ENCODE measurements around the gene CDRT15. TPM values are rescaled to one million over a fixed set of nuclear protein-coding genes. Genes with fewer than 3 reads are reported as not detected.

CDRT15 gene
- total RNA-seq, 2 donors from 2014 or later: not detected

DNA sequence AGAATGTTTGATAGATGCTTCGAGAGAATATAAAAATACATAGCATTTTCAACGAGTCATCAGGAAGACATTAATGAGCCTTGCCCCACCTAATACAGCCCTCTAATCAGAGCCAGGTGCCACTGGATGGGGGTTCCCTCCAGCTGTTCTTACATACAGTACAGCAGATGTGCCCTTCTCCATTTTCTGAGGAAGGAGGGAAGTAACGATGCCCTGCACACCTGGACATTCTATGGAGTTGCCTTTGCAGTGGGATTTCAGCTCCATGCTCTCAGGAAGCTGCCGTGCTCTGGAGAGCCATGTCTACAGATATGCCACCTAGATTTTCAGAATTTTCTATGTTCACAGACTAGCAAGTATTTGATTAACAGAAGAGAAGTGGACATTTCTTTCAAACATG, 36.3 kb downstream of the CDRT15 start:
- Histone ChIP-seq H3K9me3 (no peaks in the 10 kb centered on the region), H3K27ac (no peak overlapping the region), H3K4me3 (no peak overlapping the region), H3K4me1 (replicated peaks) (no peaks in the 10 kb centered on the region), H3K27me3 (replicated peaks; ENCODE audit: insufficient read depth) (no peaks in the 10 kb centered on the region), H3K36me3 (no peaks in the 10 kb centered on the region)
- intact Hi-C loops (cut with DNase I): no loop called here
- WGBS: 92% methylated on average over 4 of the region's 4 CpGs
- no peak for DNase-seq (ENCODE audit: low spot score)
- no peak for TF ChIP-seq POLR2A (IDR thresholded peaks at IDR 0.05)
- TF ChIP-seq, protein P1, sequence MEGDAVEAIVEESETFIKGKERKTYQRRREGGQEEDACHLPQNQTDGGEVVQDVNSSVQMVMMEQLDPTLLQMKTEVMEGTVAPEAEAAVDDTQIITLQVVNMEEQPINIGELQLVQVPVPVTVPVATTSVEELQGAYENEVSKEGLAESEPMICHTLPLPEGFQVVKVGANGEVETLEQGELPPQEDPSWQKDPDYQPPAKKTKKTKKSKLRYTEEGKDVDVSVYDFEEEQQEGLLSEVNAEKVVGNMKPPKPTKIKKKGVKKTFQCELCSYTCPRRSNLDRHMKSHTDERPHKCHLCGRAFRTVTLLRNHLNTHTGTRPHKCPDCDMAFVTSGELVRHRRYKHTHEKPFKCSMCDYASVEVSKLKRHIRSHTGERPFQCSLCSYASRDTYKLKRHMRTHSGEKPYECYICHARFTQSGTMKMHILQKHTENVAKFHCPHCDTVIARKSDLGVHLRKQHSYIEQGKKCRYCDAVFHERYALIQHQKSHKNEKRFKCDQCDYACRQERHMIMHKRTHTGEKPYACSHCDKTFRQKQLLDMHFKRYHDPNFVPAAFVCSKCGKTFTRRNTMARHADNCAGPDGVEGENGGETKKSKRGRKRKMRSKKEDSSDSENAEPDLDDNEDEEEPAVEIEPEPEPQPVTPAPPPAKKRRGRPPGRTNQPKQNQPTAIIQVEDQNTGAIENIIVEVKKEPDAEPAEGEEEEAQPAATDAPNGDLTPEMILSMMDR (IDR thresholded peaks at IDR 0.05): no peak
- TF ChIP-seq POLR2AphosphoS5 (IDR thresholded peaks at IDR 0.05): no peak

GRCh38 chr17:14199601-14200000, 37.1 kb downstream of the CDRT15 start:
- WGBS: 97% methylated on average over 5 of the region's 5 CpGs
- TF ChIP-seq POLR2AphosphoS5 (IDR thresholded peaks at IDR 0.05): no peak
- TF ChIP-seq, protein P1 (IDR thresholded peaks at IDR 0.05): no peak
- Histone ChIP-seq H3K27me3 (replicated peaks; ENCODE audit: insufficient read depth) (no peaks in the 10 kb centered on the region), H3K4me3 (no peak overlapping the region), H3K4me1 (replicated peaks) (no peaks in the 10 kb centered on the region), H3K9me3 (no peaks in the 10 kb centered on the region), H3K36me3 (no peaks in the 10 kb centered on the region), H3K27ac (no peak overlapping the region)
- intact Hi-C loops (cut with DNase I): no loop called here
- no peak for DNase-seq (ENCODE audit: low spot score)

GRCh38 chr17:14198575-14198974, 38.1 kb downstream of the CDRT15 start:
- no peak for DNase-seq (ENCODE audit: low spot score)
- TF ChIP-seq, protein P1 (IDR thresholded peaks at IDR 0.05): no peak
- TF ChIP-seq POLR2A (IDR thresholded peaks at IDR 0.05) (no peak), POLR2AphosphoS5 (IDR thresholded peaks at IDR 0.05) (no peak)
- Histone ChIP-seq H3K9me3 (no peaks in the 10 kb centered on the region), H3K27me3 (replicated peaks; ENCODE audit: insufficient read depth) (no peaks in the 10 kb centered on the region), H3K36me3 (no peaks in the 10 kb centered on the region), H3K4me1 (replicated peaks) (no peaks in the 10 kb centered on the region), H3K4me3 (no peak overlapping the region), H3K27ac (no peak overlapping the region)
- intact Hi-C loops (cut with DNase I): no loop called here
- WGBS: 83% methylated on average over 4 of the region's 4 CpGs

GRCh38 chr17:14198013-14198412, 38.6 kb downstream of the CDRT15 start:
- Histone ChIP-seq H3K4me3 (no peak overlapping the region), H3K9me3 (no peaks in the 10 kb centered on the region), H3K36me3 (no peaks in the 10 kb centered on the region), H3K27ac (no peak overlapping the region), H3K4me1 (replicated peaks) (no peaks in the 10 kb centered on the region), H3K27me3 (replicated peaks; ENCODE audit: insufficient read depth) (no peaks in the 10 kb centered on the region)
- 80% methylated on average over 6 of the region's 6 CpGs for WGBS
- TF ChIP-seq POLR2A (IDR thresholded peaks at IDR 0.05) (no peak), POLR2AphosphoS5 (IDR thresholded peaks at IDR 0.05) (no peak)
- TF ChIP-seq, protein P1 (IDR thresholded peaks at IDR 0.05): no peak
- intact Hi-C loops (cut with DNase I): no loop called here
- DNase-seq (ENCODE audit: low spot score): no peak

DNA sequence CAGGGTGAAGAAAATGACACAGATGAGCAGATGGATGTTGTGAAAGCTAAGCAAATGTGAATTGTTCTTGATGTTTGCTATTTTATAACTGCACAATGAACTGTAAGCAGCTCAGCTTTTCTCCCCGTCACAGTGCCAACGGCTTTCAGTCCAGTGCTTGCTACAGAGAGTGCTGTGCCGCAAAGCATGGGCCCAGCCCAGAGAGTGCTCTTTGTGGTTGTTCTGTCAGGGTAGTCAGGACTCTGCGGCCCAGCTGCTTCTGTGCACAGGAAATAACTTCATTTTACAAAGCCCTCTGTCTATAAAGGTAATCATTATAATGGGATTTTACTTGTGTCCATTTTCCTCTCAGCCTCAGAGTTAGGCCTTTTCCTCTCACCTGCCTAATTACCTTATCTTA, 39.1 kb downstream of the CDRT15 start:
- H3K36me3 ChIP-seq: no peaks in the 10 kb centered on the region
- H3K9me3 ChIP-seq: no peaks in the 10 kb centered on the region
- H3K4me3 ChIP-seq: no peak overlapping the region
- WGBS: 93% methylated on average over 4 of the region's 4 CpGs
- no peak for TF ChIP-seq POLR2A (IDR thresholded peaks at IDR 0.05)
- no peak for DNase-seq (ENCODE audit: low spot score)
- no peaks in the 10 kb centered on the region for H3K4me1 ChIP-seq (replicated peaks)
- intact Hi-C loops (cut with DNase I): no loop called here
- H3K27ac ChIP-seq: no peak overlapping the region
- no peaks in the 10 kb centered on the region for H3K27me3 ChIP-seq (replicated peaks; ENCODE audit: insufficient read depth)
